GM12878 (cell line): ENCODE measurements around the gene HCFC1.

Source experiments
- CEBPB ChIP-seq, 2 experiments: fragments of 150-350 bp in 1 of 2; IDR thresholded peaks; 2 replicates each; pipeline ENCODE4 v1.6.1; 2012 to 2014; ENCODE audit warnings: low read depth in 2 of 2, low read length in 2 of 2, borderline replicate concordance in 1 of 2, inconsistent platforms in 1 of 2
- CHD2 ChIP-seq: IDR thresholded peaks from 2 replicates; pipeline ENCODE4 v1.6.1; 2011; ENCODE audit warnings: low read depth, low read length, improper control_type of control experiment, borderline replicate concordance
- CREB1 ChIP-seq: IDR thresholded peaks from 2 replicates; pipeline ENCODE4 v1.6.1; 2012; ENCODE audit warnings: low read depth, mild to moderate bottlenecking, inconsistent platforms
- CTCF ChIP-seq, 3 experiments: IDR thresholded peaks in 2 of 3; conservative IDR thresholded peaks in 1 of 3; 2 replicates each; pipeline ENCODE4 v1.5.1; 2011; ENCODE audit warnings: low read depth in 3 of 3, low read length in 3 of 3, mild to moderate bottlenecking in 3 of 3, control low read depth in 2 of 3, moderate library complexity in 2 of 3, inconsistent platforms in 1 of 3, mixed read lengths in 1 of 3; ENCODE audit not compliant: control insufficient read depth in 2 of 3, insufficient read depth in 1 of 3; ENCODE audit errors: extremely low read depth in 1 of 3
- IRF3 ChIP-seq: fragments of 450-650 bp; IDR thresholded peaks from 2 replicates; pipeline ENCODE4 v1.6.1; 2014; ENCODE audit warnings: mild to moderate bottlenecking
- MXI1 ChIP-seq: fragments of 150-350 bp; IDR thresholded peaks from 2 replicates; pipeline ENCODE4 v1.6.1; 2011; ENCODE audit warnings: low read depth, mild to moderate bottlenecking, inconsistent platforms, low read length, improper control_type of control experiment
- NBN ChIP-seq: fragments of 450-650 bp; IDR thresholded peaks from 2 replicates; pipeline ENCODE4 v1.6.1; 2016
- PBX3 ChIP-seq: IDR thresholded peaks from 2 replicates; pipeline ENCODE4 v1.6.1; 2011; ENCODE audit warnings: mild to moderate bottlenecking, low read depth, low read length, moderate library complexity; ENCODE audit not compliant: insufficient replicate concordance
- TCF7 ChIP-seq: IDR thresholded peaks from 2 replicates; pipeline ENCODE4 v1.6.1; 2014; ENCODE audit warnings: antibody characterized with exemption, borderline replicate concordance
- ZNF622 ChIP-seq: fragments of 450-650 bp; IDR thresholded peaks from 2 replicates; pipeline ENCODE4 v1.6.1; 2017; ENCODE audit warnings: mild to moderate bottlenecking, inconsistent platforms

DNA sequence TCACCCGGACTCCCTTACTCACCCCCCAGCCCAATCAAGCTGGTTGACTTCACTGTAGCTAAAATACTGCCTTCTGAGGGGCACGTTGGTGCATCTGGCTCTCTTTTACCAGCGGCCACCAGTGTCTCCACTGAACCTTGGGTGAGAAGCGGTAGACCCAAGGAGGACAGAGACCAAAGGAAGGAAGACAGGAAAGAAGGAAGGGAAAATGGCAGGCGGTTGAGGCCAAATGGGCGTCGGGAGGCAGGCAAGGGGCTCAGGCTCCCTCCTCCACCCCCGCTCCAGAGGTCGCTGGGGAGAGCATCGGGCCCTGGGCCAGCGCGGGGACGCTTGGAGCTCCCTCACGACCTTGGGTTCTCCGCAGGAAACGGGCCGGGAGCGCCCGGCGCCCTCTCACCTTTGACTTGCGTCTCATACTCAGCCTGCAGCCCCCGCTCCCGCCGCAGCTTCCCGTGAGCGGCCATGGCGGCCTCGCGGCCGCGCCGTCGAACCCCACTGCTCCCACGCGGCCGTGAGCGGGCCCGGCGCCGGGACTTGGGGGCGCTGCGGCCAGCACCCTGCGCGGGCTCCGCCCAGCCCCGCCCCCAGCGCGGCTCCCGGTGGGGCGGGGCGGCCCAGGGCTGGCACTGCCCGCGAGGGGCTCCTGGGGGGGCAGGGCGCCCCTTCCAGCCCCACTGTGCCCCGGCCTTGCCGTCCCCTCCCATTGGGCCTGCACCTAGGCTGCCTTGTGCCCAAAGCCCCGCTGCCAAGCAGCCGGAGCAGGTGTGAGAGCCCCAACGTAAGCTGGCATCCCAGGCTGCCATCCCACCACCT is 45.7 kb downstream of the HCFC1 start, which contains the start of gene ARHGAP4:
- TF ChIP-seq NBN (no peak), CHD2 (no peak), CEBPB (IDR thresholded peaks at IDR 0.05; ENCODE audit: borderline replicate concordance in 1 of 2, low read depth in 2 of 2, low read length in 2 of 2) (no peak), MXI1 (no peak), ZNF622 (no peak), TCF7 (no peak), IRF3 (no peak), CTCF (IDR thresholded peaks at IDR 0.05 in 2 of 3, conservative IDR thresholded peaks at IDR 0.05 in 1 of 3; ENCODE audit: control insufficient read depth in 2 of 3, extremely low read depth in 1 of 3, insufficient read depth in 1 of 3, low read depth in 3 of 3, low read length in 3 of 3) (no peak), PBX3 (no peak), CREB1 (no peak)
